Neuronal stem cell (in vitro differentiated cells): Measurements from ENCODE around the gene HS3ST4.

ENCODE experiments used
- DNase-seq: peaks from one replicate; pipeline ENCODE4 v3.0.0-alpha.2; 2013; ENCODE audit warnings: low spot score
- H2AFZ ChIP-seq: one replicate; pipeline ENCODE4 v1.6.1; 2013; ENCODE audit warnings: mild to moderate bottlenecking, low read length, inconsistent platforms
- H2AK5ac ChIP-seq: 2 replicates; pipeline ENCODE4 v1.6.1; 2013; ENCODE audit warnings: low read depth, mild to moderate bottlenecking, inconsistent platforms, low read length, moderate library complexity, mixed read lengths
- H2BK120ac ChIP-seq: 2 replicates; pipeline ENCODE4 v1.6.1; 2013; ENCODE audit warnings: low read depth, mild to moderate bottlenecking, inconsistent platforms, low read length, moderate library complexity, mixed read lengths
- H2BK12ac ChIP-seq: one replicate; pipeline ENCODE4 v1.6.1; 2013; ENCODE audit warnings: low read length, inconsistent platforms
- H2BK15ac ChIP-seq: 2 replicates; pipeline ENCODE4 v1.6.1; 2013; ENCODE audit warnings: mild to moderate bottlenecking, low read length, inconsistent platforms, mixed read lengths
- H2BK5ac ChIP-seq: one replicate; pipeline ENCODE4 v1.6.1; 2013; ENCODE audit warnings: inconsistent platforms, mild to moderate bottlenecking, low read length, moderate library complexity
- H3K14ac ChIP-seq: one replicate; pipeline ENCODE4 v1.6.1; 2013; ENCODE audit warnings: low read length, inconsistent platforms
- H3K18ac ChIP-seq: 2 replicates; pipeline ENCODE4 v1.6.1; 2013; ENCODE audit warnings: low read length, inconsistent platforms
- H3K23ac ChIP-seq: 2 replicates; pipeline ENCODE4 v1.6.1; 2013; ENCODE audit warnings: low read depth, mild to moderate bottlenecking, mixed read lengths, low read length, inconsistent platforms; ENCODE audit not compliant: poor library complexity
- H3K27ac ChIP-seq: replicated peaks from 3 replicates; pipeline ENCODE4 v1.5.1; 2013; ENCODE audit warnings: low read length, inconsistent platforms
- H3K27me3 ChIP-seq, 3 experiments: 2 replicates each; pipeline ENCODE4 v1.6.1; 2013; ENCODE audit warnings: low read length in 3 of 3, mild to moderate bottlenecking in 2 of 3, inconsistent platforms in 1 of 3, low read depth in 1 of 3, mixed read lengths in 1 of 3, moderate library complexity in 1 of 3; ENCODE audit not compliant: control insufficient read depth in 3 of 3, insufficient read depth in 3 of 3
- H3K36me3 ChIP-seq, 2 donors: replicated peaks in 1 of 2; 2 replicates each; pipeline ENCODE4 v1.6.1; 2013; ENCODE audit warnings: low read length in 2 of 2; ENCODE audit not compliant: control insufficient read depth in 2 of 2, insufficient read depth in 2 of 2
- H3K4ac ChIP-seq: 2 replicates; pipeline ENCODE4 v1.6.1; 2013; ENCODE audit warnings: inconsistent platforms, mild to moderate bottlenecking, low read length, moderate library complexity
- H3K4me1 ChIP-seq, 2 donors: 1 replicate in 1 of 2; 2 replicates in 1 of 2; pipeline ENCODE4 v1.6.1; 2013; ENCODE audit warnings: low read length in 2 of 2, low read depth in 1 of 2; ENCODE audit not compliant: control insufficient read depth in 2 of 2, insufficient read depth in 1 of 2
- H3K4me2 ChIP-seq: one replicate; pipeline ENCODE4 v1.6.1; 2013; ENCODE audit warnings: mild to moderate bottlenecking, low read length, inconsistent platforms; ENCODE audit not compliant: insufficient read depth, poor library complexity, severe bottlenecking
- H3K4me3 ChIP-seq, 2 donors: 2 replicates each; pipeline ENCODE4 v1.5.1; 2013; ENCODE audit warnings: low read length in 2 of 2, mild to moderate bottlenecking in 2 of 2, inconsistent platforms in 1 of 2, moderate library complexity in 1 of 2
- H3K79me1 ChIP-seq: one replicate; pipeline ENCODE4 v1.6.1; 2013; ENCODE audit warnings: low read depth, mild to moderate bottlenecking, inconsistent platforms, low read length, moderate library complexity
- H3K9ac ChIP-seq: one replicate; pipeline ENCODE4 v1.6.1; 2013; ENCODE audit warnings: mild to moderate bottlenecking, low read depth, low read length, inconsistent platforms; ENCODE audit not compliant: poor library complexity
- H3K9me3 ChIP-seq, 2 donors: replicated peaks in 1 of 2; 2 replicates each; pipeline versions ENCODE3 to v1.6.1; 2013; ENCODE audit warnings: low read length in 2 of 2, mild to moderate bottlenecking in 2 of 2, inconsistent platforms in 1 of 2, low read depth in 1 of 2, mixed read lengths in 1 of 2, moderate library complexity in 1 of 2; ENCODE audit not compliant: control insufficient read depth in 2 of 2, insufficient read depth in 1 of 2
- H4K8ac ChIP-seq: one replicate; pipeline ENCODE4 v1.6.1; 2013; ENCODE audit warnings: low read depth, mild to moderate bottlenecking, inconsistent platforms, low read length, moderate library complexity
- H4K91ac ChIP-seq: one replicate; pipeline ENCODE4 v1.6.1; 2013; ENCODE audit warnings: low read length, low read depth, mild to moderate bottlenecking, inconsistent platforms; ENCODE audit not compliant: poor library complexity
- WGBS, 2 donors: extraction: QIAGEN DNeasy Blood & Tissue Kit; methylation state at CpG; one replicate each; pipeline ENCODE4 v1.1.7; 2013; ENCODE audit warnings: missing lambda C conversion rate in 2 of 2, mixed read lengths in 1 of 2; ENCODE audit not compliant: insufficient read length in 2 of 2, insufficient replicate concordance in 1 of 2; ENCODE audit errors: extremely low coverage in 2 of 2; 5-methylcytosine and 5-hydroxymethylcytosine counted together

The HS3ST4 gene

GRCh38 chr16:26155221-26155620, 463.5 kb downstream of the HS3ST4 start:
- no peak overlapping the region for H2BK5ac ChIP-seq
- H3K4me3 ChIP-seq: no peak overlapping the region
- H3K4me2 ChIP-seq: no peak overlapping the region
- no peak overlapping the region for H3K18ac ChIP-seq
- no peak overlapping the region for H2AK5ac ChIP-seq
- no peak for DNase-seq
- WGBS, 2 donors: no CpG with 5 or more reads among the region's 1 CpG
- H4K8ac ChIP-seq: no peak overlapping the region
- no peak overlapping the region for H2BK12ac ChIP-seq
- no peaks in the 10 kb centered on the region for H3K79me1 ChIP-seq
- H3K9ac ChIP-seq: no peak overlapping the region
- no peak overlapping the region for H4K91ac ChIP-seq
- H3K27me3 ChIP-seq: no peaks in the 10 kb centered on the region
- H3K4ac ChIP-seq: no peak overlapping the region
- no peaks in the 10 kb centered on the region for H3K9me3 ChIP-seq
- no peaks in the 10 kb centered on the region for H3K36me3 ChIP-seq
- H2AFZ ChIP-seq: no peak overlapping the region
- H3K4me1 ChIP-seq: no peaks in the 10 kb centered on the region
- no peak overlapping the region for H3K14ac ChIP-seq
- H2BK15ac ChIP-seq: no peak overlapping the region
- H3K27ac ChIP-seq: no peak overlapping the region
- H2BK120ac ChIP-seq: no peak overlapping the region
- H3K23ac ChIP-seq: no peak overlapping the region

- DNase-seq: no peak
- H3K4me3 ChIP-seq: no peak overlapping the region
- no peak overlapping the region for H3K14ac ChIP-seq
- H3K9me3 ChIP-seq: no peaks in the 10 kb centered on the region
- no peaks in the 10 kb centered on the region for H3K27me3 ChIP-seq
- no peak overlapping the region for H3K4ac ChIP-seq
- no peak overlapping the region for H3K9ac ChIP-seq
- no peak overlapping the region for H2BK5ac ChIP-seq
- H2BK15ac ChIP-seq: no peak overlapping the region
- H2AFZ ChIP-seq: no peak overlapping the region
- no peak overlapping the region for H4K8ac ChIP-seq
- no peak overlapping the region for H3K27ac ChIP-seq
- H2BK12ac ChIP-seq: no peak overlapping the region
- no peak overlapping the region for H4K91ac ChIP-seq
- no peaks in the 10 kb centered on the region for H3K4me1 ChIP-seq
- WGBS, 2 donors: no CpG with 5 or more reads among the region's 3 CpGs
- H3K23ac ChIP-seq: no peak overlapping the region
- no peaks in the 10 kb centered on the region for H3K36me3 ChIP-seq
- H3K79me1 ChIP-seq: no peaks in the 10 kb centered on the region
- H3K18ac ChIP-seq: no peak overlapping the region
- no peak overlapping the region for H2BK120ac ChIP-seq
- H2AK5ac ChIP-seq: no peak overlapping the region
- no peak overlapping the region for H3K4me2 ChIP-seq
These were observed 465.6 kb downstream of the HS3ST4 start for GRCh38 chr16:26157319-26157718.

GRCh38 chr16:26158142-26158759, 466.5 kb downstream of the HS3ST4 start:
- H2BK5ac ChIP-seq: no peak overlapping the region
- H3K4ac ChIP-seq: no peak overlapping the region
- H4K91ac ChIP-seq: no peak overlapping the region
- H3K4me3 ChIP-seq: no peak overlapping the region
- no peak overlapping the region for H3K27ac ChIP-seq
- no peak overlapping the region for H2BK12ac ChIP-seq
- H3K4me2 ChIP-seq: no peak overlapping the region
- H3K23ac ChIP-seq: no peak overlapping the region
- H2BK15ac ChIP-seq: no peak overlapping the region
- H3K9ac ChIP-seq: no peak overlapping the region
- no peak overlapping the region for H2AFZ ChIP-seq
- WGBS, 2 donors: no CpG with 5 or more reads among the region's 5 CpGs
- no peaks in the 10 kb centered on the region for H3K27me3 ChIP-seq
- no peaks in the 10 kb centered on the region for H3K36me3 ChIP-seq
- no peak overlapping the region for H2AK5ac ChIP-seq
- H3K14ac ChIP-seq: no peak overlapping the region
- H3K9me3 ChIP-seq: no peaks in the 10 kb centered on the region
- no peak overlapping the region for H3K18ac ChIP-seq
- no peak overlapping the region for H2BK120ac ChIP-seq
- H3K79me1 ChIP-seq: no peaks in the 10 kb centered on the region
- no peak overlapping the region for H4K8ac ChIP-seq
- DNase-seq: no peak
- no peaks in the 10 kb centered on the region for H3K4me1 ChIP-seq

- H2BK5ac ChIP-seq: no peak overlapping the region
- no peak for DNase-seq
- no peak overlapping the region for H3K18ac ChIP-seq
- no peaks in the 10 kb centered on the region for H3K4me1 ChIP-seq
- H3K4me2 ChIP-seq: no peak overlapping the region
- H4K8ac ChIP-seq: no peak overlapping the region
- no peaks in the 10 kb centered on the region for H3K36me3 ChIP-seq
- H3K9ac ChIP-seq: no peak overlapping the region
- no peak overlapping the region for H3K4me3 ChIP-seq
- H2BK120ac ChIP-seq: no peak overlapping the region
- no peak overlapping the region for H2AK5ac ChIP-seq
- no peak overlapping the region for H3K27ac ChIP-seq
- H3K27me3 ChIP-seq: no peaks in the 10 kb centered on the region
- no peak overlapping the region for H4K91ac ChIP-seq
- H2BK15ac ChIP-seq: no peak overlapping the region
- no peak overlapping the region for H3K14ac ChIP-seq
- no peak overlapping the region for H3K4ac ChIP-seq
- no CpG with 5 or more reads among the region's 7 CpGs for WGBS, 2 donors
- H3K23ac ChIP-seq: no peak overlapping the region
- H2BK12ac ChIP-seq: no peak overlapping the region
- H3K79me1 ChIP-seq: no peaks in the 10 kb centered on the region
- no peak overlapping the region for H2AFZ ChIP-seq
- no peaks in the 10 kb centered on the region for H3K9me3 ChIP-seq
These were observed 469.9 kb downstream of the HS3ST4 start for GRCh38 chr16:26161461-26162180.
